Endodermal cell (in vitro differentiated cells): ENCODE results near the gene NCKIPSD. TPM values are rescaled to one million over a fixed set of nuclear protein-coding genes. Genes with fewer than 3 reads are reported as not detected.
A peak's percentile ranks its signal among the peaks of the same experiment; 100 is the strongest.

Experiments used
- DNase-seq: peaks from one replicate; pipeline ENCODE4 v3.0.0-alpha.2; 2017
- H3K27ac ChIP-seq: 2 replicates; pipeline ENCODE4 v1.5.1; 2013; ENCODE audit warnings: mild to moderate bottlenecking, low read depth, low read length, moderate library complexity
- H3K27me3 ChIP-seq: 2 replicates; pipeline ENCODE4 v1.6.1; 2013; ENCODE audit warnings: mild to moderate bottlenecking, low read length, moderate library complexity; ENCODE audit not compliant: insufficient read depth, control insufficient read depth, poor library complexity, severe bottlenecking
- H3K36me3 ChIP-seq: 2 replicates; pipeline ENCODE4 v1.7.0; 2013; ENCODE audit warnings: mild to moderate bottlenecking, low read length, moderate library complexity; ENCODE audit not compliant: control insufficient read depth, insufficient read depth
- H3K4me1 ChIP-seq: one replicate; pipeline ENCODE4 v1.7.0; 2013; ENCODE audit warnings: low read length; ENCODE audit not compliant: control insufficient read depth, insufficient read depth
- H3K4me3 ChIP-seq: 2 replicates; pipeline ENCODE4 v1.5.1; 2013; ENCODE audit warnings: mild to moderate bottlenecking, low read length, moderate library complexity
- H3K9ac ChIP-seq: 2 replicates; pipeline ENCODE4 v1.6.1; 2013; ENCODE audit warnings: mild to moderate bottlenecking, low read length, moderate library complexity; ENCODE audit not compliant: poor library complexity, severe bottlenecking; ENCODE audit errors: extremely low read depth
- H3K9me3 ChIP-seq: 2 replicates; pipeline ENCODE4 v1.6.1; 2013; ENCODE audit warnings: mild to moderate bottlenecking, low read length, moderate library complexity; ENCODE audit not compliant: control insufficient read depth
- H3K27ac Mint-ChIP-seq: 2 replicates; pipeline ENCODE4 v1.8.0; 2020; ENCODE audit warnings: mixed read lengths
- H3K27me3 Mint-ChIP-seq: 2 replicates; pipeline ENCODE4 v1.8.0; 2021; ENCODE audit warnings: mild to moderate bottlenecking, mixed read lengths; ENCODE audit not compliant: insufficient read depth
- H3K36me3 Mint-ChIP-seq: 2 replicates; pipeline ENCODE4 v1.8.0; 2020; ENCODE audit warnings: low read depth, mixed read lengths
- H3K4me1 Mint-ChIP-seq: 2 replicates; pipeline ENCODE4 v1.8.0; 2020; ENCODE audit warnings: mixed read lengths
- H3K4me3 Mint-ChIP-seq: 2 replicates; pipeline ENCODE4 v1.8.0; 2020; ENCODE audit warnings: mild to moderate bottlenecking, moderate library complexity, mixed read lengths
- H3K9me3 Mint-ChIP-seq: 2 replicates; pipeline ENCODE4 v1.8.0; 2020; ENCODE audit warnings: mild to moderate bottlenecking, mixed read lengths
- CTCF ChIP-seq: fragments of 200-600 bp; sonication (generic); conservative IDR thresholded peaks from 2 replicates; pipeline ENCODE4 v1.5.0; 2021; ENCODE audit warnings: antibody characterized with exemption, mild to moderate bottlenecking
- WGBS, 2 experiments: methylation state at CpG; one replicate each; pipeline versions ENCODE4 v1.1.5 to v1.1.7; 2013; ENCODE audit warnings: missing lambda C conversion rate in 2 of 2, mixed read lengths in 1 of 2; ENCODE audit not compliant: insufficient coverage in 1 of 2, insufficient read length in 1 of 2; 5-methylcytosine and 5-hydroxymethylcytosine counted together
- total RNA-seq, 2 donors: library from RNA; stranded (reverse); fragmentation: NEBNext Ultra II Directional in 1 of 2; extraction: Animal tissue kit (Norgen Biotek cat#: 25700) in 1 of 2; gene quantifications; 2 replicates in 1 of 2; 3 replicates in 1 of 2; pipeline ENCODE4 v1.2.1, GENCODE V29; 2021

The NCKIPSD gene
- total RNA-seq, 2 donors from 2014 or later, result 30.9 to 32.5 TPM

- peaks cover 34% of the 10 kb centered on the region for H3K36me3 ChIP-seq
- Mint-ChIP-seq H3K9me3 (no peaks in the 10 kb centered on the region), H3K4me3 (peak overlapping the region; percentile 80), H3K4me1 (peaks cover 10% of the 10 kb centered on the region), H3K36me3 (peaks cover 28% of the 10 kb centered on the region), H3K27ac (no peak overlapping the region), H3K27me3 (peaks cover 22% of the 10 kb centered on the region)
- H3K27me3 ChIP-seq, result no peaks in the 10 kb centered on the region
- WGBS, 2 experiments, result 2% methylated on average over 17 to 46 of the region's 46 CpGs
- no peak for TF ChIP-seq CTCF
- no peaks in the 10 kb centered on the region for H3K4me1 ChIP-seq
- peak; percentile 63 for DNase-seq
- H3K4me3 ChIP-seq, result peak overlapping the region; percentile 94
- no peak overlapping the region for H3K9ac ChIP-seq
- peak overlapping the region; percentile 99 for H3K27ac ChIP-seq
- no peaks in the 10 kb centered on the region for H3K9me3 ChIP-seq
Observed at GRCh38 chr3:48662145-48662752, 23.5 kb downstream of the NCKIPSD start.

GRCh38 chr3:48661501-48662144, 24.1 kb downstream of the NCKIPSD start:
- H3K27me3 Mint-ChIP-seq, result peaks cover 26% of the 10 kb centered on the region
- H3K27ac Mint-ChIP-seq, result no peak overlapping the region
- Histone ChIP-seq H3K27ac (peak overlapping the region; percentile 45), H3K4me3 (peak overlapping the region; percentile 94), H3K36me3 (peaks cover 33% of the 10 kb centered on the region), H3K9me3 (no peaks in the 10 kb centered on the region), H3K4me1 (no peaks in the 10 kb centered on the region), H3K9ac (no peak overlapping the region), H3K27me3 (no peaks in the 10 kb centered on the region)
- WGBS, 2 experiments, result 10% methylated on average over 56 to 67 of the region's 67 CpGs
- H3K4me3 Mint-ChIP-seq, result peak overlapping the region; percentile 80
- no peaks in the 10 kb centered on the region for H3K9me3 Mint-ChIP-seq
- TF ChIP-seq CTCF, result no peak
- H3K36me3 Mint-ChIP-seq, result peaks cover 28% of the 10 kb centered on the region
- DNase-seq, result peak; percentile 95
- peaks cover 10% of the 10 kb centered on the region for H3K4me1 Mint-ChIP-seq

- H3K27ac ChIP-seq, result no peak overlapping the region
- no peaks in the 10 kb centered on the region for H3K9me3 ChIP-seq
- H3K36me3 Mint-ChIP-seq, result peaks cover 28% of the 10 kb centered on the region
- no peak overlapping the region for H3K27ac Mint-ChIP-seq
- H3K36me3 ChIP-seq, result peaks cover 28% of the 10 kb centered on the region
- no peak for DNase-seq
- peaks cover 10% of the 10 kb centered on the region for H3K4me1 Mint-ChIP-seq
- no peak overlapping the region for H3K9ac ChIP-seq
- TF ChIP-seq CTCF, result no peak
- H3K4me1 ChIP-seq, result no peaks in the 10 kb centered on the region
- no peaks in the 10 kb centered on the region for H3K9me3 Mint-ChIP-seq
- peaks cover 26% of the 10 kb centered on the region for H3K27me3 Mint-ChIP-seq
- H3K4me3 Mint-ChIP-seq, result peak overlapping the region; percentile 80
- H3K27me3 ChIP-seq, result no peaks in the 10 kb centered on the region
- WGBS, 2 experiments, result 95 to 97% methylated on average over 55 to 61 of the region's 61 CpGs
- H3K4me3 ChIP-seq, result peak overlapping the region; percentile 94
Observed at GRCh38 chr3:48660800-48661400, 24.8 kb downstream of the NCKIPSD start.
